Measurements from ENCODE around the gene BCAS3.

GRCh38 chr17:61380836-61381525, 703.3 kb downstream of the BCAS3 start:
- TF ChIP-seq FOXM1 (IDR thresholded peaks at IDR 0.05; ENCODE audit: borderline replicate concordance) (no peak), CTBP1 (IDR thresholded peaks at IDR 0.05; ENCODE audit: borderline replicate concordance) (no peak), FOXA1 (IDR thresholded peaks at IDR 0.05) (no peak), TARDBP (IDR thresholded peaks at IDR 0.05) (no peak), ZNF384 (IDR thresholded peaks at IDR 0.05) (no peak), FOXK2 (IDR thresholded peaks at IDR 0.05) (no peak), L3MBTL2 (conservative IDR thresholded peaks at IDR 0.05) (no peak), NFRKB (IDR thresholded peaks at IDR 0.05) (no peak), ELF4 (IDR thresholded peaks at IDR 0.05) (no peak), BHLHE40 (IDR thresholded peaks at IDR 0.05; ENCODE audit: borderline replicate concordance) (no peak), ARNT (IDR thresholded peaks at IDR 0.05) (no peak)
